Progenitor cell of endocrine pancreas (in vitro differentiated cells): ENCODE results near the gene RPL29. TPM values are rescaled to one million over a fixed set of nuclear protein-coding genes. Genes with fewer than 3 reads are reported as not detected.

Experiments used
- DNase-seq: peaks from one replicate; pipeline ENCODE4 v3.0.0; 2021; ENCODE audit warnings: low spot score; ENCODE audit not compliant: unreplicated experiment
- H3K27ac Mint-ChIP-seq: 2 replicates; pipeline ENCODE4 v1.8.0; 2021; ENCODE audit warnings: mild to moderate bottlenecking, moderate library complexity, mixed read lengths
- H3K27me3 Mint-ChIP-seq: 2 replicates; pipeline ENCODE4 v1.8.0; 2021; ENCODE audit warnings: mixed read lengths
- H3K36me3 Mint-ChIP-seq: 2 replicates; pipeline ENCODE4 v1.8.0; 2022; ENCODE audit warnings: mixed read lengths; ENCODE audit not compliant: insufficient read depth
- H3K4me1 Mint-ChIP-seq: 2 replicates; pipeline ENCODE4 v1.8.0; 2021; ENCODE audit warnings: low read depth, mixed read lengths
- H3K4me3 Mint-ChIP-seq: 2 replicates; pipeline ENCODE4 v1.8.0; 2021; ENCODE audit warnings: low read depth, mild to moderate bottlenecking, moderate library complexity, mixed read lengths
- H3K9me3 Mint-ChIP-seq: 2 replicates; pipeline ENCODE4 v1.8.0; 2021; ENCODE audit warnings: low read depth, mixed read lengths
- CTCF ChIP-seq: fragments of 200-600 bp; sonication (generic); IDR thresholded peaks from one replicate; pipeline ENCODE4 v1.5.0; 2021; ENCODE audit warnings: antibody characterized with exemption, mild to moderate bottlenecking; ENCODE audit not compliant: unreplicated experiment
- total RNA-seq: library from RNA; stranded (reverse); gene quantifications from 2 replicates; pipeline ENCODE4 v1.2.1, GENCODE V29; 2021

The RPL29 gene
- total RNA-seq, 1 donor from 2014 or later = 1,236 TPM

- H3K9me3 Mint-ChIP-seq = no peaks in the 10 kb centered on the region
- no peak for TF ChIP-seq CTCF
- H3K27ac Mint-ChIP-seq = peak overlapping the region; percentile 62
- H3K27me3 Mint-ChIP-seq = peaks cover 16% of the 10 kb centered on the region
- no peak overlapping the region for H3K4me3 Mint-ChIP-seq
- H3K4me1 Mint-ChIP-seq = peaks cover 12% of the 10 kb centered on the region
- no peak for DNase-seq
- no peaks in the 10 kb centered on the region for H3K36me3 Mint-ChIP-seq
Measured at GRCh38 chr3:52040600-52040999, 44.9 kb upstream of the RPL29 start.

- no peaks in the 10 kb centered on the region for H3K9me3 Mint-ChIP-seq
- peaks cover 12% of the 10 kb centered on the region for H3K4me1 Mint-ChIP-seq
- DNase-seq = peak; percentile 30
Measured at GRCh38 chr3:52039846-52040245, 44.2 kb upstream of the RPL29 start.

GRCh38 chr3:52039426-52039825, 43.7 kb upstream of the RPL29 start:
- H3K9me3 Mint-ChIP-seq = no peaks in the 10 kb centered on the region
- H3K27ac Mint-ChIP-seq = peak overlapping the region; percentile 76
- H3K36me3 Mint-ChIP-seq = no peaks in the 10 kb centered on the region
- H3K4me1 Mint-ChIP-seq = peaks cover 12% of the 10 kb centered on the region
- no peak overlapping the region for H3K4me3 Mint-ChIP-seq
- peaks cover 13% of the 10 kb centered on the region for H3K27me3 Mint-ChIP-seq
- no peak for DNase-seq
- no peak for TF ChIP-seq CTCF

More at GRCh38 chr3:52039846-52040245, 44.2 kb upstream of the RPL29 start:
- Mint-ChIP-seq H3K27ac (peak overlapping the region; percentile 74), H3K4me3 (no peak overlapping the region), H3K27me3 (peaks cover 13% of the 10 kb centered on the region), H3K36me3 (no peaks in the 10 kb centered on the region)
- TF ChIP-seq CTCF = no peak

- Mint-ChIP-seq H3K27ac (no peak overlapping the region), H3K4me3 (no peak overlapping the region), H3K36me3 (no peaks in the 10 kb centered on the region), H3K4me1 (peaks cover 12% of the 10 kb centered on the region), H3K9me3 (no peaks in the 10 kb centered on the region), H3K27me3 (peaks cover 9% of the 10 kb centered on the region)
- no peak for TF ChIP-seq CTCF
- DNase-seq = no peak
Measured at GRCh38 chr3:52038227-52038626, 42.5 kb upstream of the RPL29 start.

- Mint-ChIP-seq H3K9me3 (no peaks in the 10 kb centered on the region), H3K4me1 (peaks cover 12% of the 10 kb centered on the region), H3K27me3 (peaks cover 9% of the 10 kb centered on the region), H3K4me3 (no peak overlapping the region), H3K36me3 (no peaks in the 10 kb centered on the region), H3K27ac (no peak overlapping the region)
- no peak for TF ChIP-seq CTCF
- no peak for DNase-seq
Measured at GRCh38 chr3:52037291-52037690, 41.6 kb upstream of the RPL29 start.
